IPS-NIHi7 (cell line): Measurements from ENCODE around the gene MMP15.
A peak's percentile ranks its signal among the peaks of the same experiment; 100 is the strongest.
"Not testable (repeated sequence)": the region's sequence is repeated elsewhere in the genome, so short reads cannot be mapped to it uniquely, and the experiment has no call there.

Experiments
- DNase-seq: peaks from one replicate; pipeline ENCODE4 v3.0.0; 2012; ENCODE audit warnings: mixed read lengths; ENCODE audit errors: extremely low spot score

MMP15 gene

GRCh38 chr16:58049232-58050185 lies 24.0 kb downstream of the MMP15 start:
- no peak for DNase-seq

GRCh38 chr16:58051296-58051695 lies 25.7 kb downstream of the MMP15 start:
- no peak for DNase-seq

GRCh38 chr16:58051821-58052603 lies 26.5 kb downstream of the MMP15 start:
- no peak for DNase-seq

DNA sequence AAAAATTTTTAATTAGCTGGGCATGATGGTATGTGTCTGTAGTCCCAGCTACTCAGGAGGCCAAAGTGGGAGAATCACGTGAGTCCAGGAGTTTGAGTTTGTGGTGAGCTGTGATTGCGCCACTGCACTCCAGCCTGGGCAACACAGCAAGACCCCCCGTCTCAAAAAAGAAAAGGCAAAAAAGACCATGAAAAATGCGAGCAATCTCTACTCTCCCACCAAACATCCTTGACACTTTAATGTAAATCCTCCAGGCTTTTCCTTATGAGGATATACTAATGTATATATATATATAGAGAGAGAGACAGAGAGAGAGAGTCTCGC lies 28.1 kb downstream of the MMP15 start:
- no peak for DNase-seq

DNA sequence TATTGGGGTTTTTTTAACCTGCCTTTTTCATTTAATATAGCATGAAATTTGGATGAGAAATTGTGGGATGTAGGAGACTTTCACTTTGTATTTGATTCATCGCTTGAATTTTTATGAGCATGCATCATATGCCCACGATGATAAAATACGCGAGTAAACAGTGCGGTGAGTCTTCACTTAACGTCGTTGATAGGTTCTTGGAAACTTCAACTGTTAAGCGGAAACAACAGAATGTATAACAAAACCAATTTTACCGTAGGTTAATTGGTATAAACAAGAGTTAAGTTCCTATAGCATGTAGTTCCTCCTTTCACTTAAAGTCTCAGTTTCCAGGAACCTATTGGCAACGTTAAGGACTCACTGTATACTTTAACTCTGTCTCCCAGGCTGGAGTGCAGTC lies 28.7 kb downstream of the MMP15 start:
- DNase-seq, result no peak

- no peak for DNase-seq
Measured at GRCh38 chr16:58056580-58056979, 31.0 kb downstream of the MMP15 start.

DNA sequence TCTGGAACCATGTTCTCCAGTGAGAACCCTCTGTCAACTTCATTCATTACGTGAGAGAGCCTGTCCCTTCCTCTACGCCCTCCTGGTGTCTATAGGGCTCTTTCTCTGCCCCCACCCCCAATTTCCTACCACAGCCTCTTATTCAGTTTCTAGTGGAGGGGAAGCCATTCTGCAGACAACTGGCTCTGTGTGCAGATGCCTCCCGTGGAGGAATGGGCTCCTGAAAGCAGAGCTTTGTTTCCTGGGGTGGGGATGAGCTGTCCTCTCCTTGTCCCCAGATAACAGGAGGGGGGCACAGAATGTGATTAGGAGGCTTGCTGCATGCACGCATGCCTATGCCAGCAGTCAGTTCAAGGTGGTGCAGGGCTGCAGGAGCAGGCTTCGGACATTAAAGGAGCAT lies 31.6 kb downstream of the MMP15 start:
- DNase-seq, result peak; percentile 9

GRCh38 chr16:58057784-58058183 lies 32.2 kb downstream of the MMP15 start:
- no peak for DNase-seq

- DNase-seq, result no peak
Measured at GRCh38 chr16:58062821-58063220, 37.3 kb downstream of the MMP15 start.

DNA sequence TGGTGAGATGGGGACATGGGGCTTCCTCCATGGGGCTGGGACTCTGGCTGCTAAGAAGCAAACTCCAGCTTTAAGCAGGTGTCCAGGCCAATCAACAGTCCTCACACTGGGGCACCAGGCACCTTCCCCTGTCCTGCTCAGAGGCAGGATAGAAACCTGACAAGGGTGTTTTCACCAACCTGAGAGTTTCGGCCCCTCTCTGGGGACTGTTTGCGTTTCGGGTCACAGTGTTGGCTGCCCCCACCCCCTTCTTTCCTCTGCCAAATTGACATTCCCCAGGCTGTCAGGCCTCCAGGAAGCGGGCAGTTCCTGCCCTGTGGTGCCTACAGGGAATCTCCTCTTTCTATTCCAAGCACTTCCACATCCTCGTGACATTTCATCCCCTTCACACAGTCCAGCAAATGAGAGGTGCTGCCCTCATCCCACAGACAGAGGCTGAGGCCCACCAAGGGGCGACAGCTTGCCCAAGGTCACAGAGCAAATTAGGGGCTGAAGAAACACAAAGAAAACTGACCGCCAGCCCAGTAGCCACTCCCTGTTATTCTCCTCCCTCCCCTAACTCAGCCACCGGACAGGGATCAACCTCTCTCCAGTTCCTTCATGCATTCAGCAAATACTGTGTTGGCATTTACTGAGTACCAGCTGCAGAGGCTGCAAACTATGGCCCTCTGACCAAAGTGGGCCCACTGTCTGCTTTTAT lies 38.0 kb downstream of the MMP15 start:
- no peak for DNase-seq

DNA sequence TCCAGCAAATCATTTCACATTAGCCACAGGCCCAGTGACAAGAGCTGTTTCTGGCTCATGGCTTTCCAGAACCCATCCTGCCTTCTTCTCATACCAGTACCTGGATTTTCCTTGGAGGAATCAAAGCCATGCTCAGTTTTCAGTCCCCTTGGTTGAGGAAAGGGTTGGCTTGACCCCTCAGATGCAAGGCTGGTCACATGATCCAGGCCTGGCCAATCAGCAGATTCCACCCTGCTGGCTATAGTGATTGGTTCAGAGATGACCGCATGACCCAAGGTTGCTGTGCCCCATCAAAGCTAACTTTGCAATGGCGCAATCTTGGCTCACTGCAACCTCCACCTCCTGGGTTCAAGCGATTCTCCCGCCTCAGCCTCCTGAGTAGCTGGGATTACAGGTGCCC lies 45.0 kb downstream of the MMP15 start:
- no peak for DNase-seq

GRCh38 chr16:58072134-58072533 lies 46.6 kb downstream of the MMP15 start:
- DNase-seq, result not testable (repeated sequence)

- DNase-seq, result not testable (repeated sequence)
Measured at GRCh38 chr16:58073086-58073485, 47.5 kb downstream of the MMP15 start.

DNA sequence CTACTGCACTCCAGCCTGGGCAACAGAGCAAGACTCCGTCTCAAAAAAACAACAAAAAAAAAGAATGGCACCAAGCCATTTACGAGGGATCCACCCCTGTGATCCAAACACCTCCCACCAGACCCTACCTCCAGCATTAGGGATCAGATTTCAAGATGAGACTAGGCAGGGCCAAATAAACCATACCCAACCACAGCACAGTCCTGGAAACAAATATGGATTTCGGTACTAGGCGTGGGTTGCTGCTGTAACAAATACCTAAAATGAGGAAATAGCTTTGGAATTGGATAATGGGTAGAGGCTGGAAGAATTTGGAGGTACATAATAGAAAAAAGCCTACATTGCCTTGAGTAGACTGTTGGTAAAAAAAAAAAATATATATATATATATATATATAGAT lies 49.1 kb downstream of the MMP15 start:
- no peak for DNase-seq

GRCh38 chr16:58076514-58076913 lies 51.0 kb downstream of the MMP15 start:
- DNase-seq, result no peak

DNA sequence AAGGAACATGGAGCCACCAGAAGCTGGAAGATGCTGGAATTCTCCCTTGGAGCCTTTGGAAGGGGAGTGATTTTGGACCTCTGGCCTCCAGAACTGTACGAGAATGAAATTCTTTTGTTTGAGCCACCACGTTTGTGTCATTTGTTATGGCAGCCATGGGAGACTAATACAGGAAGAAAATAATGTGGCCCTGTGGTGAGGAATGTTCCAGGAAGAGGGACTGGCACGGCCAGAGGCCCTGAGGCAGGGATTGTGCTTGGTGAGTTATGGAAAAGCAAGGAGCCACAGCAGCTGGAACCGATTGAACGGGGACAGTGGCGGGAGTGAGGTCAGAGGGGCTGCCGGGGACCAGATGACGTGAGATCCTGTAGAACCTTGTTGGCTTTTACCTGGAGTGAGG lies 52.2 kb downstream of the MMP15 start:
- DNase-seq, result no peak

DNA sequence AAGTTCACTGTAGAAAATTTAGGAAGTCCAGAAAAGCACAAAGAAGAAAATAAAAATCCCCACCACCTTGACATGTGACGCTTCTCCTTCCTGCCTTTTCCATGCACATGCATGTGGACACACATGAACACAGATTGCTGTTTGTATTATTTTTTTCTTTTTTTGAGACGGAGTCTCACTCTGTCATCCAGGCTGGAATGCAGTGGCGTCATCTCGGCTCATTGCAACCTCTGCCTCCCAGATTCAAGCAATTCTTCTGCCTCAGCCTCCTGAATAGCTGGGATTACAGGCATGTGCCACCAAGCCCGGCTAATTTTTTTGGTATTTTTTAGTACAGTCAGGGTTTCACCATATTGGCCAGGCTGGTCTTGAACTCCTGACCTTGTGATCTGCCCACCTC lies 55.1 kb downstream of the MMP15 start:
- not testable (repeated sequence) for DNase-seq

DNA sequence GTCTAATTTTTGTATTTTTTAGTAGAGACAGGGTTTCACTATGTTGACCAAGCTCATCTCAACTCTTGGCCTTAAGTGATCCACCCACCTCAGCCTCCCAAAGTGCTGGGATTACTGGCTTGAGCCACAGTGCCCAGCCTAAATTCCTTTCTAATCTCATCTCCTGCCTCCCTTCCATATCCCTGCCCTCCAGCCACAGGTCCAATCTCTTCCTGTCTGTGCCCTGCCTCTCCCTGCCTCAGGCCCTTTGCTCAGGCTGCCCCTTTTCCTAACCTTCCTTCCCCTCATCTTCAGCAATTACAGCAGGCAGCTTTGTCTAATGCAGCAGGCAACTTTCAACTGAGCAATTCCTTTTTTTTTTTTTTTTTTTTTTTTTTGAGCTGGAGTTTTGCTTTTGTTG lies 56.8 kb downstream of the MMP15 start:
- no peak for DNase-seq

- no peak for DNase-seq
Measured at GRCh38 chr16:58084635-58085034, 59.1 kb downstream of the MMP15 start.

- DNase-seq, result no peak
Measured at GRCh38 chr16:58085171-58085570, 59.6 kb downstream of the MMP15 start.

GRCh38 chr16:58085584-58086251 lies 60.2 kb downstream of the MMP15 start:
- no peak for DNase-seq
